ENCODE data around the gene RPTOR.
A peak's percentile ranks its signal among the peaks of the same experiment; 100 is the strongest.

RPTOR gene

GRCh38 chr17:80605326-80606066 lies 60.9 kb downstream of the RPTOR start:
- H3K4me2 ChIP-seq, result no peak overlapping the region
- H3K4me1 ChIP-seq, result peaks cover 0 to 38% (median 26%) of the 10 kb centered on the region in 10 experiments; a peak in 15 of 20 replicates
- H3K4me3 ChIP-seq, result no peak overlapping the region

GRCh38 chr17:80608326-80608725 lies 63.7 kb downstream of the RPTOR start:
- Histone ChIP-seq H4K20me1 (peaks cover 0 to 98% (median 58%) of the 10 kb centered on the region in 11 experiments; a peak in 17 of 22 replicates), H3K36me3 (peaks cover 0 to 6% (median 0%) of the 10 kb centered on the region in 11 experiments; a peak in 4 of 22 replicates), H3K27ac (no peak overlapping the region), H3K4me1 (peaks cover 5 to 46% (median 26%) of the 10 kb centered on the region in 10 experiments; a peak in 18 of 20 replicates), H3K9ac (no peak overlapping the region), H3K4me2 (no peak overlapping the region; a peak in 1 of 22 replicates), H3K4me3 (no peak overlapping the region), H3K27me3 (no peaks in the 10 kb centered on the region), H3K9me3 (replicated peaks in 1 of 11) (no peaks in the 10 kb centered on the region)
- no peak for TF ChIP-seq Cebpa-rat (IDR thresholded peaks at IDR 0.05)

More at GRCh38 chr17:80605326-80606066, 60.9 kb downstream of the RPTOR start:
- H4K20me1 ChIP-seq, result peaks cover 6 to 87% (median 70%) of the 10 kb centered on the region in 11 experiments; a peak in 21 of 22 replicates
- H3K9me3 ChIP-seq (replicated peaks in 1 of 11), result peaks cover 0 to 15% (median 8%) of the 10 kb centered on the region in 11 experiments; a peak in 9 of 22 replicates
- H3K9ac ChIP-seq, result no peak overlapping the region
- H3K27ac ChIP-seq, result no peak overlapping the region
- no peak for TF ChIP-seq Cebpa-rat (IDR thresholded peaks at IDR 0.05)
- no peaks in the 10 kb centered on the region for H3K27me3 ChIP-seq
- H3K36me3 ChIP-seq, result peaks cover 6 to 22% (median 13%) of the 10 kb centered on the region in 11 experiments; a peak in 20 of 22 replicates

- Histone ChIP-seq H3K27ac (no peak overlapping the region), H3K36me3 (peaks cover 0 to 6% (median 0%) of the 10 kb centered on the region in 11 experiments; a peak in 1 of 22 replicates), H3K4me3 (no peak overlapping the region), H3K9ac (no peak overlapping the region), H4K20me1 (peaks cover 0 to 98% (median 44%) of the 10 kb centered on the region in 11 experiments; a peak in 16 of 22 replicates), H3K4me2 (peak overlapping the region in 6 of 11 experiments; percentile 2 to 73 (median 53); a peak in 10 of 22 replicates), H3K27me3 (no peaks in the 10 kb centered on the region), H3K9me3 (replicated peaks in 1 of 11) (no peaks in the 10 kb centered on the region), H3K4me1 (peaks cover 5 to 35% (median 23%) of the 10 kb centered on the region in 10 experiments; a peak in 18 of 20 replicates)
- TF ChIP-seq Cebpa-rat (IDR thresholded peaks at IDR 0.05), result no peak
Observed at GRCh38 chr17:80609757-80610156, 65.1 kb downstream of the RPTOR start.

- Histone ChIP-seq H3K36me3 (peaks cover 0 to 7% (median 0%) of the 10 kb centered on the region in 11 experiments; a peak in 1 of 22 replicates), H3K4me1 (peaks cover 5 to 35% (median 17%) of the 10 kb centered on the region in 10 experiments; a peak in 17 of 20 replicates), H3K4me3 (no peak overlapping the region), H3K9me3 (replicated peaks in 1 of 11) (no peaks in the 10 kb centered on the region), H3K27me3 (no peaks in the 10 kb centered on the region), H3K4me2 (peak overlapping the region in 2 of 11 experiments; percentile 18 to 20; a peak in 2 of 22 replicates), H4K20me1 (peaks cover 0 to 99% (median 26%) of the 10 kb centered on the region in 11 experiments; a peak in 16 of 22 replicates), H3K9ac (no peak overlapping the region), H3K27ac (no peak overlapping the region)
- no peak for TF ChIP-seq Cebpa-rat (IDR thresholded peaks at IDR 0.05)
Observed at GRCh38 chr17:80611816-80612215, 67.2 kb downstream of the RPTOR start.

GRCh38 chr17:80612997-80613731 lies 68.5 kb downstream of the RPTOR start:
- Histone ChIP-seq H3K4me2 (no peak overlapping the region), H3K36me3 (peaks cover 0 to 7% (median 0%) of the 10 kb centered on the region in 11 experiments; a peak in 1 of 22 replicates), H4K20me1 (peaks cover 0 to 89% (median 13%) of the 10 kb centered on the region in 11 experiments; a peak in 16 of 22 replicates), H3K9me3 (replicated peaks in 1 of 11) (no peaks in the 10 kb centered on the region), H3K27me3 (no peaks in the 10 kb centered on the region), H3K27ac (no peak overlapping the region), H3K4me1 (peaks cover 5 to 35% (median 17%) of the 10 kb centered on the region in 10 experiments; a peak in 17 of 20 replicates), H3K9ac (no peak overlapping the region), H3K4me3 (no peak overlapping the region)
- no peak for TF ChIP-seq Cebpa-rat (IDR thresholded peaks at IDR 0.05)

GRCh38 chr17:80613732-80614071 lies 69.1 kb downstream of the RPTOR start:
- H3K27me3 ChIP-seq, result no peaks in the 10 kb centered on the region
- H3K4me2 ChIP-seq, result no peak overlapping the region
- TF ChIP-seq Cebpa-rat (IDR thresholded peaks at IDR 0.05), result no peak
- no peak overlapping the region for H3K27ac ChIP-seq
- H3K4me3 ChIP-seq, result no peak overlapping the region
- H4K20me1 ChIP-seq, result peaks cover 0 to 84% (median 7%) of the 10 kb centered on the region in 11 experiments; a peak in 16 of 22 replicates
- H3K9me3 ChIP-seq (replicated peaks in 1 of 11), result no peaks in the 10 kb centered on the region
- H3K9ac ChIP-seq, result no peak overlapping the region
- H3K4me1 ChIP-seq, result peaks cover 5 to 33% (median 17%) of the 10 kb centered on the region in 10 experiments; a peak in 18 of 20 replicates
- H3K36me3 ChIP-seq, result peaks cover 0 to 7% (median 0%) of the 10 kb centered on the region in 11 experiments; a peak in 2 of 22 replicates

- Histone ChIP-seq H3K9me3 (replicated peaks in 1 of 11) (no peaks in the 10 kb centered on the region), H3K4me1 (peaks cover 5 to 25% (median 15%) of the 10 kb centered on the region in 10 experiments; a peak in 18 of 20 replicates)
Observed at GRCh38 chr17:80614332-80615047, 69.9 kb downstream of the RPTOR start.

GRCh38 chr17:80615376-80615775 lies 70.7 kb downstream of the RPTOR start:
- peaks cover 0 to 69% (median 0%) of the 10 kb centered on the region in 11 experiments; a peak in 16 of 22 replicates for H4K20me1 ChIP-seq
- H3K36me3 ChIP-seq, result peaks cover 0 to 15% (median 3%) of the 10 kb centered on the region in 11 experiments; a peak in 6 of 22 replicates
- no peaks in the 10 kb centered on the region for H3K9me3 ChIP-seq (replicated peaks in 1 of 11)
- H3K4me1 ChIP-seq, result peaks cover 2 to 16% (median 10%) of the 10 kb centered on the region in 10 experiments; a peak in 17 of 20 replicates
- no peak for TF ChIP-seq Cebpa-rat (IDR thresholded peaks at IDR 0.05)
- no peaks in the 10 kb centered on the region for H3K27me3 ChIP-seq
- no peak overlapping the region for H3K27ac ChIP-seq
- H3K4me3 ChIP-seq, result no peak overlapping the region
- no peak overlapping the region for H3K9ac ChIP-seq
- no peak overlapping the region for H3K4me2 ChIP-seq

More at GRCh38 chr17:80614332-80615047, 69.9 kb downstream of the RPTOR start:
- no peak for TF ChIP-seq Cebpa-rat (IDR thresholded peaks at IDR 0.05)
- H3K4me3 ChIP-seq, result no peak overlapping the region
- H3K27ac ChIP-seq, result no peak overlapping the region
- H3K36me3 ChIP-seq, result peaks cover 0 to 10% (median 0%) of the 10 kb centered on the region in 11 experiments; a peak in 5 of 22 replicates
- H3K27me3 ChIP-seq, result no peaks in the 10 kb centered on the region
- H4K20me1 ChIP-seq, result peaks cover 0 to 76% (median 0%) of the 10 kb centered on the region in 11 experiments; a peak in 16 of 22 replicates
- no peak overlapping the region for H3K9ac ChIP-seq
- no peak overlapping the region for H3K4me2 ChIP-seq

Measured in BLaER1 treated with 17β-estradiol and CSF1 and Interleukin-3, amounts not matched to agents 10 nM and 100 nM (cell line).